ENCODE measurements around the gene ZSCAN10. TPM values are rescaled to one million over a fixed set of nuclear protein-coding genes. Genes with fewer than 3 reads are reported as not detected.

Gene ZSCAN10
- total RNA-seq, 2 donors from 2014 or later: not detected

Other genes starting within 250 kb of the ZSCAN10 start
- not detected for gene PRSS22, start 241.1 kb downstream of the ZSCAN10 start, total RNA-seq
- 10 to 100 TPM; 27.1 to 29.1 TPM for gene FLYWCH2, start 216.1 kb downstream of the ZSCAN10 start, total RNA-seq
- gene FLYWCH1, start 187.4 kb downstream of the ZSCAN10 start, total RNA-seq: 10 to 100 TPM; 31.4 to 35.1 TPM
- not detected for gene KREMEN2, start 135.0 kb downstream of the ZSCAN10 start, total RNA-seq
- gene PAQR4, start 129.9 kb downstream of the ZSCAN10 start, total RNA-seq: 10 to 100 TPM in 1 of 2 donors, 1 to 10 TPM in 1; 5.8 to 10.1 TPM
- gene PKMYT1, start 118.8 kb downstream of the ZSCAN10 start, total RNA-seq: 1 to 10 TPM in 1 of 2 donors, under 1 TPM in 1; 0.97 to 2.9 TPM
- under 1 TPM; 0.24 TPM for gene CLDN9, start 86.4 kb downstream of the ZSCAN10 start, total RNA-seq
- not detected for gene CLDN6, start 81.1 kb downstream of the ZSCAN10 start, total RNA-seq
- gene TNFRSF12A, start 78.9 kb downstream of the ZSCAN10 start, total RNA-seq: 10 to 100 TPM; 24.3 to 72.4 TPM
- 10 to 100 TPM; 28.4 to 46.1 TPM for gene HCFC1R1, start 75.4 kb downstream of the ZSCAN10 start, total RNA-seq
- gene THOC6, start 75.3 kb downstream of the ZSCAN10 start, total RNA-seq: 10 to 100 TPM; 11.8 to 18.2 TPM
- gene BICDL2, start 62.4 kb downstream of the ZSCAN10 start, total RNA-seq: not detected
- 1 to 10 TPM; 1.5 to 2.3 TPM for gene MMP25, start 52.7 kb downstream of the ZSCAN10 start, total RNA-seq
- 10 to 100 TPM; 51.7 to 64.0 TPM for gene IL32, start 33.7 kb downstream of the ZSCAN10 start, total RNA-seq
- 1 to 10 TPM; 7.0 to 7.2 TPM for gene ZNF205, start 13.3 kb upstream of the ZSCAN10 start, total RNA-seq
- gene ZNF213, start 35.7 kb upstream of the ZSCAN10 start, total RNA-seq: 1 to 10 TPM; 6.5 to 6.7 TPM
- not detected for gene OR1F1, start 88.9 kb upstream of the ZSCAN10 start, total RNA-seq
- 1 to 10 TPM; 5.7 to 8.8 TPM for gene ZNF200, start 135.9 kb upstream of the ZSCAN10 start, total RNA-seq
- 1 to 10 TPM; 1.8 to 1.9 TPM for gene MEFV, start 157.3 kb upstream of the ZSCAN10 start, total RNA-seq
- gene ZNF263, start 184.2 kb upstream of the ZSCAN10 start, total RNA-seq: 10 to 100 TPM in 1 of 2 donors, 1 to 10 TPM in 1; 9.0 to 19.2 TPM
- 1 to 10 TPM; 6.3 to 9.8 TPM for gene TIGD7, start 206.1 kb upstream of the ZSCAN10 start, total RNA-seq
- gene ZNF75A, start 206.2 kb upstream of the ZSCAN10 start, total RNA-seq: 10 to 100 TPM; 16.4 to 23.0 TPM

All from left cardiac atrium (tissue), 2 donors.